WTC11 (cell line): ENCODE data around the gene ACOX3. TPM values are rescaled to one million over a fixed set of nuclear protein-coding genes. Genes with fewer than 3 reads are reported as not detected.

ENCODE experiments used
- ATAC-seq: fragments of 200-7000 bp; cut with Tn5 transposase; 2 replicates; pipeline ENCODE4 v1.10.0; 2021; ENCODE audit warnings: mild to moderate bottlenecking, moderate library complexity
- CTCF ChIA-PET: fragments of 300-600 bp; sonication (Branson Sonifier 250); formaldehyde crosslinking; loops from one replicate; lab custom pipeline; 2021; ENCODE audit warnings: antibody characterized with exemption; lab: Charles Lee
- POLR2A ChIA-PET: fragments of 350-600 bp; sonication (Branson Sonifier 250); formaldehyde crosslinking; loops from one replicate; lab custom pipeline; 2021; ENCODE audit warnings: antibody characterized with exemption; lab: Charles Lee
- DNase-seq: peaks from one replicate; pipeline ENCODE4 v3.0.0; 2021; ENCODE audit warnings: low spot score
- H3K27ac Mint-ChIP-seq: 2 replicates; pipeline ENCODE4 v1.8.0; 2021; ENCODE audit warnings: mixed read lengths
- H3K27me3 Mint-ChIP-seq: 2 replicates; pipeline ENCODE4 v1.8.0; 2021; ENCODE audit warnings: low read depth, mild to moderate bottlenecking, moderate library complexity, mixed read lengths
- H3K36me3 Mint-ChIP-seq: 2 replicates; pipeline ENCODE4 v1.8.0; 2021; ENCODE audit warnings: mixed read lengths
- H3K4me1 Mint-ChIP-seq: 2 replicates; pipeline ENCODE4 v1.8.0; 2022; ENCODE audit warnings: mixed read lengths
- H3K4me3 Mint-ChIP-seq: 2 replicates; pipeline ENCODE4 v1.8.0; 2021; ENCODE audit warnings: mild to moderate bottlenecking, moderate library complexity, mixed read lengths
- H3K9me3 Mint-ChIP-seq: 2 replicates; pipeline ENCODE4 v1.8.0; 2021; ENCODE audit warnings: mixed read lengths
- AFF4 ChIP-seq: sonication (generic); formaldehyde crosslinking; IDR thresholded peaks from 2 replicates; pipeline ENCODE4 v1.8.1; 2023; ENCODE audit warnings: mild to moderate bottlenecking, missing genetic modification reagents, borderline replicate concordance
- CBFB ChIP-seq: sonication (generic); formaldehyde crosslinking; IDR thresholded peaks from 2 replicates; pipeline ENCODE4 v1.8.1; 2022; ENCODE audit warnings: mild to moderate bottlenecking, low read depth, missing genetic modification reagents
- CREB1 ChIP-seq: sonication (generic); formaldehyde crosslinking; IDR thresholded peaks from 2 replicates; pipeline ENCODE4 v1.8.0; 2023; ENCODE audit warnings: mild to moderate bottlenecking, missing genetic modification reagents
- ELF4 ChIP-seq: sonication (generic); formaldehyde crosslinking; IDR thresholded peaks from 2 replicates; pipeline ENCODE4 v1.8.1; 2022; ENCODE audit warnings: low read depth, mild to moderate bottlenecking, moderate library complexity, missing genetic modification reagents
- ETV6 ChIP-seq: sonication (generic); formaldehyde crosslinking; IDR thresholded peaks from 2 replicates; pipeline ENCODE4 v1.8.1; 2022; ENCODE audit warnings: mild to moderate bottlenecking, missing genetic modification reagents
- FOXK1 ChIP-seq: sonication (generic); formaldehyde crosslinking; IDR thresholded peaks from 2 replicates; pipeline ENCODE4 v1.8.0; 2022; ENCODE audit warnings: mild to moderate bottlenecking, moderate library complexity, missing genetic modification reagents
- FOXP4 ChIP-seq: sonication (generic); formaldehyde crosslinking; IDR thresholded peaks from 2 replicates; pipeline ENCODE4 v1.8.0; 2022; ENCODE audit warnings: mild to moderate bottlenecking, missing genetic modification reagents
- GABPB1 ChIP-seq: sonication (generic); formaldehyde crosslinking; IDR thresholded peaks from 2 replicates; pipeline ENCODE4 v1.8.1; 2023; ENCODE audit warnings: mild to moderate bottlenecking, missing genetic modification reagents
- GRHL2 ChIP-seq: fragments of 250-450 bp; sonication (Bioruptor Pico); IDR thresholded peaks from 2 replicates; pipeline ENCODE4 v1.8.0; 2022; ENCODE audit warnings: mild to moderate bottlenecking, moderate library complexity; ENCODE audit not compliant: insufficient replicate concordance, severe bottlenecking
- GTF2I ChIP-seq: fragments of 250-450 bp; sonication (Bioruptor Pico); conservative IDR thresholded peaks from 2 replicates; pipeline ENCODE4 v1.4.0; 2021; ENCODE audit warnings: mild to moderate bottlenecking
- HMGA2 ChIP-seq: fragments of 250-450 bp; sonication (Bioruptor Pico); IDR thresholded peaks from 2 replicates; pipeline ENCODE4 v1.4.0; 2021; ENCODE audit warnings: mild to moderate bottlenecking, moderate library complexity
- IRF2 ChIP-seq: sonication (generic); formaldehyde crosslinking; IDR thresholded peaks from 2 replicates; pipeline ENCODE4 v1.8.0; 2022; ENCODE audit warnings: low read depth, missing genetic modification reagents, borderline replicate concordance
- JAZF1 ChIP-seq: fragments of 250-450 bp; sonication (Bioruptor Pico); IDR thresholded peaks from 2 replicates; pipeline ENCODE4 v1.9.0; 2021; ENCODE audit warnings: moderate library complexity, mild to moderate bottlenecking, inconsistent platforms
- NR2C2 ChIP-seq: sonication (generic); formaldehyde crosslinking; IDR thresholded peaks from 2 replicates; pipeline ENCODE4 v1.8.0; 2022; ENCODE audit warnings: mild to moderate bottlenecking, missing genetic modification reagents
- NR3C1 ChIP-seq: sonication (generic); formaldehyde crosslinking; conservative IDR thresholded peaks from 2 replicates; pipeline ENCODE4 v1.8.1; 2023; ENCODE audit warnings: low read depth, mild to moderate bottlenecking, missing genetic modification reagents
- SMAD3 ChIP-seq: sonication (generic); formaldehyde crosslinking; IDR thresholded peaks from 2 replicates; pipeline ENCODE4 v1.8.0; 2022; ENCODE audit warnings: missing genetic modification reagents, mild to moderate bottlenecking, borderline replicate concordance
- SP1 ChIP-seq: sonication (generic); formaldehyde crosslinking; conservative IDR thresholded peaks from 2 replicates; pipeline ENCODE4 v1.8.1; 2022; ENCODE audit warnings: missing genetic modification reagents
- TEAD1 ChIP-seq: sonication (generic); formaldehyde crosslinking; IDR thresholded peaks from 2 replicates; pipeline ENCODE4 v1.8.0; 2022; ENCODE audit warnings: mild to moderate bottlenecking, missing genetic modification reagents
- TEAD4 ChIP-seq: sonication (generic); formaldehyde crosslinking; IDR thresholded peaks from 2 replicates; pipeline ENCODE4 v1.8.0; 2022; ENCODE audit warnings: mild to moderate bottlenecking, missing genetic modification reagents
- USF2 ChIP-seq: sonication (generic); formaldehyde crosslinking; IDR thresholded peaks from 2 replicates; pipeline ENCODE4 v1.8.1; 2023; ENCODE audit warnings: mild to moderate bottlenecking, missing genetic modification reagents, moderate library complexity
- ZMAT4 ChIP-seq: fragments of 250-450 bp; sonication (Bioruptor Pico); IDR thresholded peaks from 2 replicates; pipeline ENCODE4 v1.9.0; 2021; ENCODE audit warnings: mild to moderate bottlenecking
- ZNF219 ChIP-seq: sonication (generic); formaldehyde crosslinking; IDR thresholded peaks from 2 replicates; pipeline ENCODE4 v1.8.0; 2023; ENCODE audit warnings: missing genetic modification reagents, mild to moderate bottlenecking, borderline replicate concordance
- ZNF396 ChIP-seq: fragments of 250-450 bp; sonication (Bioruptor Pico); IDR thresholded peaks from 2 replicates; pipeline ENCODE4 v1.8.0; 2021; ENCODE audit warnings: mild to moderate bottlenecking, moderate library complexity, borderline replicate concordance
- ZNF671 ChIP-seq: fragments of 250-450 bp; sonication (Bioruptor Pico); IDR thresholded peaks from 2 replicates; pipeline ENCODE4 v1.8.0; 2021; ENCODE audit warnings: mild to moderate bottlenecking
- total RNA-seq: library from RNA; stranded (reverse); gene quantifications from 3 replicates; pipeline ENCODE4 v1.2.3, GENCODE V29; 2021

ACOX3 gene
- total RNA-seq, 1 experiment from 2014 or later: 10.7 TPM

- H3K36me3 Mint-ChIP-seq: no peaks in the 10 kb centered on the region
- no peak overlapping the region; the same call in 1 of the 2 replicates for H3K27ac Mint-ChIP-seq
- no peak for ATAC-seq
- no peaks in the 10 kb centered on the region for H3K27me3 Mint-ChIP-seq
- CTCF ChIA-PET: interaction anchor here (1.5 kb wide), 1 partner anchor 167 kb away, joined by 3 read pairs; no protein-coding TSS in a partner anchor
- POLR2A ChIA-PET: no interaction called here
- TF ChIP-seq ZNF671 (CRISPR knock-in tag): no peak
- no peak for TF ChIP-seq IRF2
- no peak for TF ChIP-seq CREB1
- no peak for TF ChIP-seq SP1
- no peak for TF ChIP-seq GTF2I (CRISPR knock-in tag)
- no peak for TF ChIP-seq CBFB (CRISPR knock-in tag)
- TF ChIP-seq SMAD3 (CRISPR knock-in tag): no peak
- TF ChIP-seq FOXP4 (CRISPR knock-in tag): no peak
- no peak for TF ChIP-seq ZNF219 (CRISPR knock-in tag)
- no peak for TF ChIP-seq GRHL2 (CRISPR knock-in tag)
- no peak for TF ChIP-seq ETV6
- no peak for TF ChIP-seq ZNF396
- no peak for TF ChIP-seq ELF4
- no peak overlapping the region for H3K4me3 Mint-ChIP-seq
- peaks cover 4% of the 10 kb centered on the region; the same call in 1 of the 2 replicates for H3K9me3 Mint-ChIP-seq
- H3K4me1 Mint-ChIP-seq: peaks cover 39% of the 10 kb centered on the region
- DNase-seq: no peak
Observed at GRCh38 chr4:8434251-8435073, 6.1 kb downstream of the ACOX3 start.

GRCh38 chr4:8433136-8433535 is 7.4 kb downstream of the ACOX3 start:
- no peaks in the 10 kb centered on the region for H3K36me3 Mint-ChIP-seq
- H3K4me3 Mint-ChIP-seq: no peak overlapping the region
- peaks cover 44% of the 10 kb centered on the region for H3K4me1 Mint-ChIP-seq
- no peak for TF ChIP-seq GABPB1
- no peak for TF ChIP-seq FOXK1 (CRISPR knock-in tag)
- TF ChIP-seq TEAD1: no peak
- no peak for TF ChIP-seq USF2 (CRISPR knock-in tag)
- TF ChIP-seq CREB1: no peak
- no peak for TF ChIP-seq FOXP4 (CRISPR knock-in tag)
- no peak for TF ChIP-seq TEAD4 (CRISPR knock-in tag)
- TF ChIP-seq NR2C2 (CRISPR knock-in tag): no peak
- H3K9me3 Mint-ChIP-seq: no peaks in the 10 kb centered on the region
- POLR2A ChIA-PET: no interaction called here
- ATAC-seq: no peak
- CTCF ChIA-PET: interaction anchor here (1.0 kb wide), 1 partner anchor 23 kb away, joined by 4 read pairs; no protein-coding TSS in a partner anchor
- DNase-seq: no peak
- H3K27me3 Mint-ChIP-seq: 0 out of 2 replicates have a peak, but pooled peaks cover 2% of the 10 kb centered on the region
- H3K27ac Mint-ChIP-seq: no peak overlapping the region

- ChIA-PET CTCF (no interaction called here), POLR2A (no interaction called here)
- no peak overlapping the region for H3K4me3 Mint-ChIP-seq
- no peaks in the 10 kb centered on the region for H3K9me3 Mint-ChIP-seq
- peaks cover 37% of the 10 kb centered on the region for H3K4me1 Mint-ChIP-seq
- H3K27me3 Mint-ChIP-seq: peaks cover 4% of the 10 kb centered on the region; the same call in 1 of the 2 replicates
- ATAC-seq (no peak), DNase-seq (no peak)
- no peaks in the 10 kb centered on the region for H3K36me3 Mint-ChIP-seq
- no peak overlapping the region for H3K27ac Mint-ChIP-seq
- TF ChIP-seq NR3C1 (CRISPR knock-in tag) (no peak), ZMAT4 (CRISPR knock-in tag) (no peak), JAZF1 (CRISPR knock-in tag) (no peak), AFF4 (CRISPR knock-in tag) (no peak), HMGA2 (CRISPR knock-in tag) (no peak), NR2C2 (CRISPR knock-in tag) (no peak), ZNF671 (CRISPR knock-in tag) (no peak)
Observed at GRCh38 chr4:8431553-8431952, 9.0 kb downstream of the ACOX3 start.
